ENCODE data around the gene MPP1.

The MPP1 gene

DNA sequence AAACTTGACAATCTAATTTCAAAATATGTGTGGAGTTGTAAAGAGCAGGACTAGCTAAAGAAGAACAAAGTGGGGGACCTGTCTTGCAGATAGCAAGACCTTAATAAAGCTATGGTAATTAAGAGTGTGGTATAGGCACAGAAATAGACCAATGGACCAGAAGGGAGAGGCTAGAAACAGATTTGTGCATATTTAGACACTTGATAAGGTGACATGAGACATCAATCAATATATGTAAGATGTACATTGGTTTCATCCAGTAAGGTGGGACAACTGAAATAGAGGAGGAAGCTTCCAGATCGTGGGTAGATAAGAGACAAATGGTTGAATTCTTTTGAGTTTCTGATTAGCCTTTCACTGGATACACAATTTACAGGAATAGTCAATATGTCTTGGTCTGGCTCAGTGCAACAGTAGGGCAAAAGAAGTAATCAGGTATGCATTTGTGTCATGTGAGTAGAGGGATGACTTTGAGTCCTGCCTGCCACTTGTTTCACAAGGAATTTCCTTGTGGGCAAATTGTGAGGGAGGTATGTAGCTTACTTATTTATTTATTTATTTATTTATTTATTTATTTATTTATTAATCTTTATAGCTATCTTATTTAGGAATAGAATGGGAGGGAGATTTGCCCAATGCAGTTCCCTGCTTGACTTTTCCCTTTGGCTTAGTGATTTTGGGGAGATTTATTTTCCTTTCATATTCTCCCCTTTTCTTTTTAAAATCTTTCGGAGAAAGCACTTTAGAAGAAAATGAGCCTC is 7.2 kb upstream of the MPP1 start:
- DNase-seq (ENCODE audit: low spot score), result no peak

DNA sequence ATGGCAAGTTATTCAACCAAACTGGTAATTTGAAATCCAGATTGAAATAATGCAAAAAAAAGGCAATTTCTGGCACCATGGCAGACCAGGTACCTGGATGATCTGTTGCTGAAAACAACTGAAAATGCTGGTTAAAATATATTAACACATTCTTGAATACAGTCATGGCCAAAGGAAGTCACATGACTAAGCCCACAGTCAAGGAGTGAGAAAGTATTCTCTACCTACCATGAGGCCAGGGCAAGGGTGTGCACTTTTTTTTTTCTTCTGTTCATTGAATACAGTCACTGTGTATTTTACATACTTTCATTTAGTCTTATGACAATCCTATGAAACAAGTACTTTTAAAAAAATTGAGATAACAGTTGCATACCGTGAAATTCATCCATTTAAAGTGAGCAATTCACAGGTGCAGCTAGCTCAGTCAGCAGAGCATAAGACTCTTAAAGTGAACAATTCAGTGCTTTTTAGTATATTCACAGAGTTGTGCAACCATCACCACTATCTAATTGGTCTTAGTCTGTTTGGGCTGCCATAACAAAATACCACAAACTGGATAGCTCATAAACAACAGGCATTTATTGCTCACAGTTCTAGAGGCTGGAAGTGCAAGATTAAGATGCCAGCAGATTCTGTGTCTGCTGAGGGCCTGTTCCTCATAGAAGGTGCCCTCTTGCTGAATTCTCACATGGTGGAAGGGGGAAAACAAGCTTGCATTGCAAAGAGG is 4.8 kb upstream of the MPP1 start:
- DNase-seq (ENCODE audit: low spot score), result no peak

DNA sequence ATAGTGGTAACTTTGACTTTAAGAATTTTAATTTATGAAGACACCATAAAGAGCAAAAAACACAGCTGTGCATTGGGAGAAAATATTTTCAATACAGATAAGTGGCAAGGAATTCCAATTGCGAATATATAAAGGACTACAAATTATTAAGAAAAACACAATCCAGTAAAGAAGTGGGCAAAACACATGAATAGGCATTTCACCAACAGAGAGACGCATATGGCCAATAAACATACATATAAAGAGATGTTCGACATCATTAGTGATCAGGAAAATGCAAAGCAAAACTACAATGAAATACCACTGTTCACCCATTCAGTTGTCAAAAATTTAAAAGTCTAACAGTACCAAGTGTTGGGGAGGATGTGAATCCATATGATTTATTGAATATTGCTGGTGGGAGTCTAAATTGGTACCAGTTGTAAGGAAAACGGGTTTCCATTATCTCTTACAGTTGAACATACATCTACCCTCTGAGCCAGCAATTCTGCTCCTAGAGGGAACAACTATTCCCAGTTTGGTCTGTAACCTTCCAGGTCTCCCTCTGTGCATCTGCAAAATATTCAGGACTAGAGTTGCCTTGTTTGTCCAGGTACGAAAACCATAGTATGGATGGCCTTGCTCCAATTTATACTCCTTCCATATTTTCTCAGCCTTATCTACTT is 1.7 kb upstream of the MPP1 start:
- DNase-seq (ENCODE audit: low spot score), result no peak

DNA sequence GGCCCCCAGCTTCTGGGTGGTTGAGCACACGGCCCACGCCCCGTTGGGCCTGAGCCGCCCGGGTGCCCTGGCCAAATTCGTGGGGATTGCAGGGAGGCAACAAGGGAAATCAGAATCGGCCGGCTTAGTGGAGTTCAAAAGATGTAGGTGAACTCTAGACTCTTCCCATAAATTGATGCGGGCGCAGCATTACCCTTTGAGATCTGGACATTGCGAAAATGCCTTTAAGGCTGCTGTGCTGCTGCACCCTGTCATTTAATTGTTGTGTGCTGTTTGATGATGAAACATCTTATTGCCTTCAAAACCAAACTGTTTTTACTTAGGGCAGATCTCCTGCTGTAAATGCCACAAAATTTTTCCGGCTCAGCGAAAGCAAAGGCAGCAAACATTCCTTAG is 409 bp upstream of the MPP1 start:
- DNase-seq (ENCODE audit: low spot score), result no peak

DNA sequence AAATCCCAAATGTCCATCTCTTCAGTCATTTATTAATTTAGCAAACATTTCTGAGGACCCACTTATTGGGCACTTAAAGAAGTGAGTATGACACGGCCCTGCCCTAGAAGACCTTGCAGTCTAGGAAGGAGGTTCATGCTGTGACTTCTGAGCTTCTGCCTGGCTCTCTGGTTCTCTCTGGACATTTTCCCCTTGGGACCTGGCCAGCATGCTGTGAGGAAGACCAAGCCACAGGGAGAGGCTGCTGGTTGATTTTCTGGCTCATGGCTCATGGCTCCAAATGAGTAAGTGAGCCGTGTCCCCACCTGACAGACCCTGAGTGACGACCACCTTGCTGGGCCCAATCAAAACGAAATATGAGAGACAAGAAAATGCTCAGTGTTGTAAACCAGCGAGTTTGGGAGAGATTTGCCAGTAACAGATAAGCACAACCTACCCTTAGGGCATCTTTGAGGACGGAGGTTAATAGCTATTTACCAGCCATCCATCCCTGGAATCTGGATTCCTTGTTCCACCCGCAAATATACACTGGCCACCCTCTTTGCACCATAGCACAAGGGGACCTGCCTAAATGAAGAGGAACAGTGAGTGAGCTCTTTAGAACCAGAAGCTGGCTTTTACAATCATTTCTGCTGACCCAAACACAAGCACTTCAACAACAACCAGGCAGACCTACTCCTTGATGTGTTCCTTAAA is 876 bp downstream of the MPP1 start:
- DNase-seq (ENCODE audit: low spot score), result no peak

DNA sequence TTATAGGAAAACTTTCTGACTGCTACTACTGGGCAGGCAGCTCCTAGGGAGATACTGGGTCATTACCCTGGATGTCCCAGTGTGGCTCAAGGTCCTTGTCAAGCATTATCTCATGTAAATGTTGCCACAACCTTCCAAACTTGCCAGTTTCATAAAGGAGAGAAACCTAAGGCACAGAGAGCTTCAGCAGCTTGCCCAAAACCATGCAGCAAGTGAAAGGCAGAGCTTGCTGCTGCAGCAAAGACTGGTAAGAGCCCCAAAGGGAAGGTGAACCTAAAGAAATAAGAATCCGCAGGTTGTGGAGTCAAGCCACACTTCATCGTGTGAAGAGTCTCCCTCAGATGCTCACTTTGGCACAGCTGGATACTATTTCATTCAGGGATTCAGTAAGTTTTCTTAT is 2.3 kb downstream of the MPP1 start:
- no peak for DNase-seq (ENCODE audit: low spot score)

DNA sequence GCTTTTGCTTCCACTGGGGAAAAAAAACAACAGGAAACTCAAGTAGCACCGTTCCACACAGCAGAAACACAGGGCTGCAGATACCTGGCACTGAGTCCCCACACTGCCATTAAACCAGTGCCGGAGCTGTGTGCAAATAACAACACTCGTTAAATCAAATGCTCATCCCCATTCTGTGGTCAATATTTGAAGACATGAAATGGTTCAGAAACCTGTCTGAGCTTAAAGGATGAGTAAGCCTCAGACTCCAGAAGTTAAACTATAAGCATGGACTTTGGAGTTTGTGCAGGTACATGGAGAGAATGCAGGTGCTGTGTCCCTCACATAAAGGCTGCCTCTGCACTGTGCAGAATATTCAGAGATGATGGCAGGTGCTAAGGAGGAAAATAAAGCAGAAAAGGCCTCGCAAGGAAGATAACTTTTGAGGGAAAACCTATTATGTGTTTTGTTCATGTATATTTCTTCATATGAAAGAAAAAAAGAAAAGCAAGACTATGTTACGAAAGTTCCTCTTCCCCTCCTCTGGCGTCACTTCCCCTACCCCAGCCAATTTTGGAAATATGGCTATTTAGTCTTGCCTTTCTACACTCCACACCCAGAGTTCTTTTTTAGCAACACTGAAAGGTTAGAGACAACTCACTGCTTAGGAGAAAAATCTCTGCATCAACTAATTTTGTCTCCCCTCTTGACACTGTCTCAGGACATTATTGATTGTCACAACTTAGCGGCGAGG is 4.6 kb downstream of the MPP1 start:
- DNase-seq (ENCODE audit: low spot score), result no peak

DNA sequence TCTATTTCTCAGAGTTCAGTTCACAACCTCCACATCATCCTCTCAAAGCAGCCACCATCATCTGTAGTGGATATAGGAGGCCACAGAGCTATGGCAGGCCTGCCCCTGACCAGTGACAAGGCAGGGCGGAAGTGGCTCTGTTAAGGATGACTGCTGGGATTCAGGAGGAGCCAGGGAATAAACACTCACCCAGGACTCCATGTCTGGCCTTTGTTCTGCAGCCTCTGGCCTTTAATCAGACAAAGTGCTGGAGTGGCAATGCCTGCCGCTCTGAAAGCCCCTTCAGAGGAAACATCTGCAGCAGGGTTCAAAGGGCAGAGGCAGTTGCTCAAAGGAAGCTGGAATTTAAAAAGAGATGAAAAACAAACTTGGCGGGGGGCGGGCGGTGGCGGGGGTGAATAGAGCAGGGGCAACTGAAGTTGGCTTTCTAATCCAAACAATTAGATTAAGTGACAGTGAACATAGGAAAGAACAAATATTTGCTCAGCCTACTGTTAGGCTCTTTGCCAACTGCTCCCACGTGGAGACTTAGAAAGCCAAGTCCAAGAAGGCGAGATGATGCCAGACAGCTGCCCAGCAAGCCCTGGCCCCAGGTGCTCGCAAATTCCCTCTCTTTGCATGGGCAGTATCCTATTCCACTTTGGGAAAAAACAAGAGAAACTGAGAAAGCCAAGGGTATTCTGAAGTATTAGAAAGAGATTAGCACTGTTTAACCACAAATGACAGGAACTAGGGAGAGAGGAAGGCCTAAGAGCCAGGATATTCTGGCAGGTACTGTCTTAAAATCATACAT is 5.5 kb downstream of the MPP1 start:
- DNase-seq (ENCODE audit: low spot score), result no peak

DNA sequence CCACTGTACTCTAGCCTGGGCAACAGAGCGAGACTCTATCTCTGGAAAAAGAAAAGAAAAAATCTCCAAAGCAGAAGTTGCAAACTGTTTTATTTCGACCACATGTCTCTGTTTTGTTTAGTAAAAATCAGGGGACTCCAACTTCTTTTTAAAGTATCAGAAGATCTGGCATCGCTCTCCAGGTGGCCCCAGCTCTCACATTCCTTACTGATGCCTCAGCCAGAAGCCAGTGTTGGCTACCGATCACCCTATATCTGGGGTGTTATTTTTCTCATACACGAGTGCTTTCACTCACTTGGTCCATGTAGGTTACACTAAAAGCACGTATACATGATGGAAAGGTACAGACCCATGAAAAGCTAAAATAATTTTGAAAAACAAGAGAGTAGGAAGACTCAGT is 8.3 kb downstream of the MPP1 start:
- DNase-seq (ENCODE audit: low spot score), result no peak

DNA sequence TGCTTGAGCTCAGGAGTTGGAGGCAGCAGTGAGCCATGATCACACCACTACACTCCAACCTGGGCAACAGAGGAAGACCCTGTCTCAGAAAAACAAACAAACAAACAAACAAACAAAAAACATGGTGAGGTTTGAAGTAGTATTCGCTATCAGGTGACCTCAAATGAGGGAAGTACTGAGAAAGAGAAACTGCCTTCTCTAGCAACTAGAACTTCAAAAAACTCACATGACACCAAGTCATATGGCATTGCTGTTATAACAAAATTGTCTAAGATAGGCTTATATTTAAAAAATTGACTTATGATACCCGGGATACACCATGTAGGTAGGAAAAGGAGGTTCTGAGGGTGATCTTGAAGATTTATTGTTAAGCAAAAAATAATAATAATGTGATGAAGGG is 10.3 kb downstream of the MPP1 start:
- no peak for DNase-seq (ENCODE audit: low spot score)

DNA sequence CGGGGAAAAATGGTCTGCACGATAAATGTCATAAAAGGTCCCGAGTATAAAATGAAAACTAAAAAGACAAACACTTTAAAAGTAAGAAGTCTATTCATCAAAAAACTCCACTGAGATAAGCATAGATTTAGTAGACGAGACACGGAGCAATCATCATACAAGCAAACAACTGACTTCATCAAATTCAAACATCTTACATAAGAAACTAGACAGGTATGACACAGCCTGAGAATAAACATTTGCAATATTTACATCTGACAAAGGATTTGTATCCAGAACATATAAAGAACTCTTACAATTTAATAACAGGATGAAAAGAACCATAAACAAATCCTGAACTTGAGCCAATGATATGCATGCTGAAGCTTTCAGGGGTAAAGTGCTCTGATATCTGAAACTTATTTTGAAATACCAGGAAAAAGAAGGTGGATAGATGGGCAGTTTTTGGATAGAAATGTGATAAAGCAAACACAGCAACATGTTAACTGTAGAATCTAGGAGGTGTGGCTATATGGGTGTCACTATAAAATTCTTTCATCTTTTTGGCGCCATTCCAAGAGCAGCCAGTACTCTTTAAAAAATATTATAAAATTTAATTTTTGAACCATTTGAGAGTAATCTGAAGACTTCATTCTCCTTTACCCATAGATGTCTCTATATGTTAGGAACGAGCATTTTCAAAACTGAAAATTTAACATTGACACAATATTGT is 12.0 kb downstream of the MPP1 start:
- no peak for DNase-seq (ENCODE audit: low spot score)

DNA sequence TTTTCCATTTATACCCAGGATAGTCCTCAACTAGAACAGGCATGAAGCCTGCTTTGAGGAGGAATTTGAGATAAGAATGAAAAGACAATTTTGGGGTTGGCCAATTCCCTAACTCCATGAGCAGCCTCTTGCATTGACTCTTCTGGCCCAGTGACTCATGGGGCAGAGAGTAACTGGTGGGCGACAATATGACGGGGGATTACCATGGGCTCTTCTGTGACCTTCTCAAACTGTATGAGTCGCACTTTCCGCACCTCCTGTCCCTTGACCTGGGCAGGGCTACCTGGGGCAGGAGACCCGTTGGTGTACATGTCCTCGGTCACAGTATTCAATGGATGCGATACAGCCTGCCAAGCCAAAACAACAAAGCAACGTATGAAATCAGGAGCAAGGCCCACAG is 13.3 kb downstream of the MPP1 start:
- DNase-seq (ENCODE audit: low spot score), result no peak

DNA sequence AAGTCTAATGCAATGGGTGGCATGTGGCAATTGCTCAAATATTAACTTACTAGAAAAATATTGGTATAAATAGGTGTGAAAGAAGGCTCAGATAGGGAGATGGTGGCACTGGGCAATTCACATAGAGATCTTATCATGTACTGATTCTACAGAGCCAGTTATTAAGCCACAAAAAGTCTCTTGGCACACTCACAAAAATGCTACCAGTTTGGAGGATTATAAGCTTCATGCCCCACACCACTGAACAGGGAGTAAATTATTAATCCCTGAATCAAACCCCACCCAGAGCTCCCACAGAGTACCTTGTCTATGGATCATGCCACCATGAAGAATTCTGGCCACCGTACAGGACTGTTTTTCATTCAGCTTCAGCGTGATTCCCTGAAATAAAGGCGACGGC is 13.8 kb downstream of the MPP1 start:
- no peak for DNase-seq (ENCODE audit: low spot score)

DNA sequence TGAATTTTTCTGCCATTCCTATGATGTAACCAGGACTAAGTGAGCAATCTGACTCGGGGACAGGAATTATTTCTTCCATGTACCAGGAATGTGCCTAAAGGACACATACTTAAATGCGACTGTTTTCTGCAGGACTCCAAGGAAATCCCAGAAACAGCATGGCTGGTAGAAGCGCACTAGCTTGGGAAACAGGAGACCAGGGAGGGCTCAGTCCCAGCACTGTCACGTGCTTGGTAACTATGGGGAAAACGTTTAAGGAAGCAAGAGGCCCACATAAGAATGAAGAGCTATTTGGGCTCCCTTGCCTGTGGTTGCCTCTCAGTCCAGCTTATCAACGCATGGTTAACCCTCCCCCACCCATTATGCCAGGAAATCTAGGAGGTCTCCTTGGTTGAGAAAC is 19.6 kb downstream of the MPP1 start:
- no peak for DNase-seq (ENCODE audit: low spot score)

DNA sequence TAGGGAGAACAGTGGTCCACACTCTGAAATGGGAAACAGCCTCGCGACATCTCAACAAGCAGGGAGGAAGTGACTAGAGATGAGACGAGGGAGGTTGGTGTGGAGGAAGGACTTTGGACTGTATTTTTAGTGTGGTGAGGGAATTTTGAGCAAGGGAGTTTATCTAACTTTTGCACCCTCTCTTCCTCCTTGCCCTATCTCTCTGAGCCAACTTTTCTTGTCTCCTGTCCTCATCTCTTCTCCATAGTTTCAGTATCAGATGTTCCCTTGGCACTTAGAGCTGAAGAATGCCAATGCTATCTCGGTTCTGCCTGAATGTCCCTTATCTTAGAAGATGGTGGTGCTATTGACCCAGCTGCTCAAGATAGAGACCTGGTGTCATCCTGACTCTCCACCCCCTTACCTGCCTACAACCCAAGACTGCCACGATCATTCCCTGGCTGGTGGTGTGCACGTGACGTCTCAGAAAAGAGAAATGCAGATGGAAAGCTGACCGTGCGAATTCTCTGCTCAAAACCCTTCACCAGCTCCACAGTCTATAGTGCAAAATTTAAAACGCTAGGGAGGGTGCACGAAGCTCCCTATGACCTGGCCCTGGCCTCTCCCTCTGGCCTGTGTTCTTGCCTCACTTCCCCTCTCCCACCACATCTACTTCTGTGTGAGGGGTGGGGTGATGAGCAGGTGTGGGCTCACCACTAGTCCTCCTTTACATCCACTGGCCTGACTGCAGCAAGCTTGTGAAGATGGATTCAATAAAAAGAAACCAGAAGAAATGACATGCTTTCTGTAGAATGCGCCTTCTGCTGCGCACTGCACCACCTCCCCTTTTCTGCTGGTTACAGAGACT is 20.9 kb downstream of the MPP1 start:
- no peak for DNase-seq (ENCODE audit: low spot score)

DNA sequence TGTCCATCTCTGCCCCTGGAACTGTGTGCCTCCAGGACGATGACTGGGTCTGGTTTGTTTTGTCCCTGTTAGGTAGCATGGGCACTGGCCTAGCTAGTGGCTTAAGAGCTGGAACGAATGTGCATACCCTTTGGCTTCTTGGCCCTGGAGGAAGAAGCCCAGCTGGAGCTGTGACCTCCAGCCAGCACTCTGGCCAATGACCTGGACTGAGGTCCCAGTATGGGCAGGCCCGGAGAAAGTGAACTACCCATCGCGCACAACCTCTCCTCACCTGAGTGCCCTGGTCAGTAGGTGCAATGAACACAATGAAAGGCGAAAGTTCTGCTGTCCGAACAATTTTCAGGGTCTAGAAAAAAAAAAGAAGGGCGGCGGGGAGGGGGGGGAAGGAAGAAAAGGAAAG is 24.3 kb downstream of the MPP1 start:
- DNase-seq (ENCODE audit: low spot score), result no peak

DNA sequence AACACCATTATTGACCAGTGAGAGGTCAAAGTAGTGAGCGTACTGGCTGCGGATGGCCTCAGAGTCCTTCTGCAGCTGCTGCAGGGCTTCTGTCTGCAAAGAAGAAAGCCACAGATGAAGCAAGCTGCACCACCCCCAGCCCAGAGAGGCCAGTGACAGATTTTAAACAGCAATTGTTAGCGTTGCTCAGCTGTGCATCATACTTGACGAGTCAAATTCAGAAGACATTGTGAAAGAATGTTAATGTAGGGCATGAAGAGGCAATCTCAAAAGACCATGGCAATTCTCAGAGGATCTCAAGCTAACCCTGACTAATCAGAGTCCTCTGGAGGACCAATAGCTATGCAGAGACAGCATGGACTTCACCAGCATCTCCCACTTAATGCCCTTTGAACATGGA is 26.0 kb downstream of the MPP1 start:
- no peak for DNase-seq (ENCODE audit: low spot score)

DNA sequence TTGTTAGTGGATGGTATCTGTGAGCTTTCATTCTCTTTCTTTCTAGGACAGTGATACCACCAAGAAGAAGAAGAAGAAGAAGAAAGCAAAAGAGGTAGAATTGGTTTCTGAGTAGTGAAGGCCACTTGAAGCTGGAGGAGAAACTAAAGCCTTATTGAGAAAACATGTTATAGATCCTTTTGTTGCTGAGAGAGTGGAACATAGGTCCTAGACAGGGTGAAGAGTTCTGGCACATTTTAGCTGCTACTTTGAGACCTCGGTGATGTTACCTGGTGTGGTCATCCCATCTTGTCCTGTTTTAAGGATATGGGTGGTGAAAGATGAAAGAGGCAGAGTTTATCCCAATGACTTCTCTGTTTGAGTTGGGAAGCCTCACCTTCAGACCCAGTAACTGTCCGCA is 28.5 kb downstream of the MPP1 start:
- no peak for DNase-seq (ENCODE audit: low spot score)
